ENCODE data around the gene SCEL.
"Not testable (repeated sequence)": the region's sequence is repeated elsewhere in the genome, so short reads cannot be mapped to it uniquely, and the experiment has no call there.

Gene SCEL

DNA sequence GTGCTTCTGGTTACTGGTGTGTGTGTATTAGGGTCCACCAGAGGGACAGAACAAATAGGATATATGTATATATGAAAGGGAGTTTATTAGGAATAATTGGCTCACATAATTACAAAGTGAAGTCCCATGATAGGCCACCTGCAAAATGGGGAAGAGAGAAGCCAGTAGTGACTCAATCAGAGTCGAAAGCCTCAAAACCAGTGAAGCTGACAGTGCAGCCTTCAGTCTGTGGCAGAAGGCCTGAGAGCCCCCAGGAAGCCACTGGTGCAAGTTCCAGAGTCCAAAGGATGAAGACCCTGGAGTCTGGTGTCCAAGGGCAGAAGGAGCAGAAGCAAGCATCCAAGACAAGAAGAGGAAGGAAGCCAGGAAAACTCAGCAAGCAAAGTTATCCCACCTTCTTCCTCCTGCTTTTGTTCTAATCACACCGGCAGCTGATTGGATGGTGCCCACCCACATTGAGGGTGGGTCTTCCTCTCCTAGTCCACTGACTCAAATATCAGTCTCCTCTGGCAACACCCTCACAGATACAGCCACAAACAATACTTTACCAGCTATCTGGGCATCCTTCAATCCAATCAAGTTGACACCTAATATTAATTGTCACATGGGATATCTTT, 21.7 kb upstream of the SCEL start:
- no peak overlapping the region for H3K4me3 ChIP-seq (ENCODE audit: control insufficient read depth in 1 of 7, extremely low read depth in 1 of 7, insufficient read depth in 4 of 7, low read depth in 2 of 7, low read length in 6 of 7)
- no peak overlapping the region for H3K27ac ChIP-seq (ENCODE audit: insufficient read depth in 1 of 2, low read depth in 1 of 2, low read length in 2 of 2, poor library complexity in 1 of 2, severe bottlenecking in 2 of 2)
- no peaks in the 10 kb centered on the region for H3K9me3 ChIP-seq (ENCODE audit: control extremely low read depth in 1 of 5, control insufficient read depth in 4 of 5, insufficient read depth in 2 of 5, low read depth in 1 of 5, low read length in 4 of 5)
- H3K27me3 ChIP-seq (replicated peaks in 2 of 5; ENCODE audit: control insufficient read depth in 4 of 5, insufficient read depth in 5 of 5, low read length in 4 of 5), result no peaks in the 10 kb centered on the region
- 95% methylated on average over 2 of the region's 2 CpGs for WGBS (ENCODE audit: insufficient coverage)
- ChIA-PET CTCF (no interaction called here), POLR2A (no interaction called here)
- DNase-seq, result no peak
- peaks cover 0 to 3% (median 2%) of the 10 kb centered on the region in 4 experiments for H3K4me1 ChIP-seq (ENCODE audit: control extremely low read depth in 1 of 4, control insufficient read depth in 4 of 4, insufficient read depth in 4 of 4, low read length in 3 of 4)
- no peaks in the 10 kb centered on the region for H3K36me3 ChIP-seq (ENCODE audit: control insufficient read depth in 4 of 4, insufficient read depth in 4 of 4, low read length in 3 of 4)

GRCh38 chr13:77514336-77514726, 21.2 kb upstream of the SCEL start:
- Histone ChIP-seq H3K27me3 (replicated peaks in 2 of 5; ENCODE audit: control insufficient read depth in 4 of 5, insufficient read depth in 5 of 5, low read length in 4 of 5) (no peaks in the 10 kb centered on the region), H3K36me3 (ENCODE audit: control insufficient read depth in 4 of 4, insufficient read depth in 4 of 4, low read length in 3 of 4) (no peaks in the 10 kb centered on the region), H3K4me1 (ENCODE audit: control extremely low read depth in 1 of 4, control insufficient read depth in 4 of 4, insufficient read depth in 4 of 4, low read length in 3 of 4) (peaks cover 0 to 1% (median 0%) of the 10 kb centered on the region in 4 experiments), H3K9me3 (ENCODE audit: control extremely low read depth in 1 of 5, control insufficient read depth in 4 of 5, insufficient read depth in 2 of 5, low read depth in 1 of 5, low read length in 4 of 5) (no peaks in the 10 kb centered on the region), H3K4me3 (ENCODE audit: control insufficient read depth in 1 of 7, extremely low read depth in 1 of 7, insufficient read depth in 4 of 7, low read depth in 2 of 7, low read length in 6 of 7) (no peak overlapping the region), H3K27ac (ENCODE audit: insufficient read depth in 1 of 2, low read depth in 1 of 2, low read length in 2 of 2, poor library complexity in 1 of 2, severe bottlenecking in 2 of 2) (no peak overlapping the region)
- DNase-seq, result no peak
- WGBS (ENCODE audit: insufficient coverage), result 0% methylated on average over 1 of the region's 1 CpG
- POLR2A ChIA-PET, result no interaction called here
- CTCF ChIA-PET, result no interaction called here

- no peaks in the 10 kb centered on the region for H3K4me1 ChIP-seq (ENCODE audit: control extremely low read depth in 1 of 4, control insufficient read depth in 4 of 4, insufficient read depth in 4 of 4, low read length in 3 of 4)
- CTCF ChIA-PET, result no interaction called here
Measured at GRCh38 chr13:77515785-77516184, 19.7 kb upstream of the SCEL start.

DNA sequence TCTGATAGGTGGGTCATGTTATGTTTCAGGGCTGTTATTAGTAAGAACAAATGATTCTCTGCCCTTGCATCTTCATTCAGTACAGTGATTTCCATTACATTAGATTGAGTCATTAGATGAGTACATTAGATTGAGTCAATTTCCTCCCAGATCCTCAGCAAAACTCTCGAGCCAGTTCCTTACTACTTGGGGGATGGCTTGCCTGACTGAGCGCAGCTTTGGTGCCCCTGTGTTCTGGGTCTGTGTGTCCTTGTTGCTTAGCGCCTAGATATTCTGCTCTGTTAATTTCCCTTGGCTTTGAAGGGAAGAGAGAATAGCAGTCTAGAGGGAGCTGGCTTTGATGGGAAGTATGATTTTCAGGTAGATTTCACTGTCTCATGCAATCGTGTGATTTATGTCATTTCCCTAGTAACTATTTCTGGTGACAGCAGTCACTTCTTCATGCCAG, 19.1 kb upstream of the SCEL start:
- POLR2A ChIA-PET, result no interaction called here
- H3K27ac ChIP-seq (ENCODE audit: insufficient read depth in 1 of 2, low read depth in 1 of 2, low read length in 2 of 2, poor library complexity in 1 of 2, severe bottlenecking in 2 of 2), result no peak overlapping the region
- no peak for DNase-seq
- H3K27me3 ChIP-seq (replicated peaks in 2 of 5; ENCODE audit: control insufficient read depth in 4 of 5, insufficient read depth in 5 of 5, low read length in 4 of 5), result no peaks in the 10 kb centered on the region
- H3K4me1 ChIP-seq (ENCODE audit: control extremely low read depth in 1 of 4, control insufficient read depth in 4 of 4, insufficient read depth in 4 of 4, low read length in 3 of 4), result no peaks in the 10 kb centered on the region
- CTCF ChIA-PET, result no interaction called here
- H3K36me3 ChIP-seq (ENCODE audit: control insufficient read depth in 4 of 4, insufficient read depth in 4 of 4, low read length in 3 of 4), result no peaks in the 10 kb centered on the region
- 100% methylated on average over 2 of the region's 4 CpGs for WGBS (ENCODE audit: insufficient coverage)
- H3K9me3 ChIP-seq (ENCODE audit: control extremely low read depth in 1 of 5, control insufficient read depth in 4 of 5, insufficient read depth in 2 of 5, low read depth in 1 of 5, low read length in 4 of 5), result no peaks in the 10 kb centered on the region
- no peak overlapping the region for H3K4me3 ChIP-seq (ENCODE audit: control insufficient read depth in 1 of 7, extremely low read depth in 1 of 7, insufficient read depth in 4 of 7, low read depth in 2 of 7, low read length in 6 of 7)

More at GRCh38 chr13:77515785-77516184, 19.7 kb upstream of the SCEL start:
- whole genome bisulfite sequencing (ENCODE audit: insufficient coverage), result 100% methylated on average over 1 of the region's 2 CpGs
- no peaks in the 10 kb centered on the region for H3K27me3 ChIP-seq (replicated peaks in 2 of 5; ENCODE audit: control insufficient read depth in 4 of 5, insufficient read depth in 5 of 5, low read length in 4 of 5)
- DNase-seq, result no peak
- POLR2A ChIA-PET, result no interaction called here
- H3K27ac ChIP-seq (ENCODE audit: insufficient read depth in 1 of 2, low read depth in 1 of 2, low read length in 2 of 2, poor library complexity in 1 of 2, severe bottlenecking in 2 of 2), result no peak overlapping the region
- no peaks in the 10 kb centered on the region for H3K36me3 ChIP-seq (ENCODE audit: control insufficient read depth in 4 of 4, insufficient read depth in 4 of 4, low read length in 3 of 4)
- no peaks in the 10 kb centered on the region for H3K9me3 ChIP-seq (ENCODE audit: control extremely low read depth in 1 of 5, control insufficient read depth in 4 of 5, insufficient read depth in 2 of 5, low read depth in 1 of 5, low read length in 4 of 5)
- no peak overlapping the region for H3K4me3 ChIP-seq (ENCODE audit: control insufficient read depth in 1 of 7, extremely low read depth in 1 of 7, insufficient read depth in 4 of 7, low read depth in 2 of 7, low read length in 6 of 7)

DNA sequence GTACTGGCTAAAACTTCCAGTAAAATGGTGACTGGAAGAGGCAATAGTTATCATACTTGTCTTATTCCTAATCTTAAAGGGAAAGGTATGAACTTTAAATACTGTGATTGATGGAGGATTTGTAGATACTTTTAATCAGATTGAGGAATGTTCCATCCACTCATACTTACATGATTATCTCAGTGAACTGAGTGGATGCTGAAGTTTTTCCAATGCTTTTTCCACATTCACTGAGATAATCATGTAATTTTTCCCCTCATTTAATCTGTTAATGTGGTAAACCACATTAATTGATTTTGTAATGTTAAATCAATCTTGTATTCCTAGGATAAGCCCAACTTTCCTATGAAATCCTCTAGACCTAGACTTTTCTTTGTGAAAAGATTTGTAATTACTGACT, 17.2 kb upstream of the SCEL start:
- no peak overlapping the region for H3K27ac ChIP-seq (ENCODE audit: insufficient read depth in 1 of 2, low read depth in 1 of 2, low read length in 2 of 2, poor library complexity in 1 of 2, severe bottlenecking in 2 of 2)
- DNase-seq, result no peak
- ChIA-PET POLR2A (no interaction called here), CTCF (no interaction called here)
- no peak overlapping the region for H3K4me3 ChIP-seq (ENCODE audit: control insufficient read depth in 1 of 7, extremely low read depth in 1 of 7, insufficient read depth in 4 of 7, low read depth in 2 of 7, low read length in 6 of 7)
- no peaks in the 10 kb centered on the region for H3K9me3 ChIP-seq (ENCODE audit: control extremely low read depth in 1 of 5, control insufficient read depth in 4 of 5, insufficient read depth in 2 of 5, low read depth in 1 of 5, low read length in 4 of 5)
- no peaks in the 10 kb centered on the region for H3K36me3 ChIP-seq (ENCODE audit: control insufficient read depth in 4 of 4, insufficient read depth in 4 of 4, low read length in 3 of 4)
- no peaks in the 10 kb centered on the region for H3K4me1 ChIP-seq (ENCODE audit: control extremely low read depth in 1 of 4, control insufficient read depth in 4 of 4, insufficient read depth in 4 of 4, low read length in 3 of 4)
- no peaks in the 10 kb centered on the region for H3K27me3 ChIP-seq (replicated peaks in 2 of 5; ENCODE audit: control insufficient read depth in 4 of 5, insufficient read depth in 5 of 5, low read length in 4 of 5)

- H3K27me3 ChIP-seq (replicated peaks in 2 of 5; ENCODE audit: control insufficient read depth in 4 of 5, insufficient read depth in 5 of 5, low read length in 4 of 5); H3K4me1 ChIP-seq (ENCODE audit: control extremely low read depth in 1 of 4, control insufficient read depth in 4 of 4, insufficient read depth in 4 of 4, low read length in 3 of 4); DNase-seq; H3K9me3 ChIP-seq (ENCODE audit: control extremely low read depth in 1 of 5, control insufficient read depth in 4 of 5, insufficient read depth in 2 of 5, low read depth in 1 of 5, low read length in 4 of 5); H3K27ac ChIP-seq (ENCODE audit: insufficient read depth in 1 of 2, low read depth in 1 of 2, low read length in 2 of 2, poor library complexity in 1 of 2, severe bottlenecking in 2 of 2); H3K4me3 ChIP-seq (ENCODE audit: control insufficient read depth in 1 of 7, extremely low read depth in 1 of 7, insufficient read depth in 4 of 7, low read depth in 2 of 7, low read length in 6 of 7); H3K36me3 ChIP-seq (ENCODE audit: control insufficient read depth in 4 of 4, insufficient read depth in 4 of 4, low read length in 3 of 4): not testable (repeated sequence)
- 86% methylated on average over 1 of the region's 1 CpG for WGBS (ENCODE audit: insufficient coverage)
- ChIA-PET CTCF (interaction anchor here (0.7 kb wide), 1 partner anchor 9 kb away, joined by 3 read pairs; no protein-coding TSS in a partner anchor), POLR2A (interaction anchor here (0.7 kb wide), 1 partner anchor 213 kb away, joined by 4 read pairs; no protein-coding TSS in a partner anchor)
Measured at GRCh38 chr13:77519396-77519795, 16.1 kb upstream of the SCEL start.

GRCh38 chr13:77519808-77520207, 15.7 kb upstream of the SCEL start:
- no peak for DNase-seq

More at GRCh38 chr13:77519808-77520207, 15.7 kb upstream of the SCEL start:
- Histone ChIP-seq H3K9me3 (ENCODE audit: control extremely low read depth in 1 of 5, control insufficient read depth in 4 of 5, insufficient read depth in 2 of 5, low read depth in 1 of 5, low read length in 4 of 5) (no peaks in the 10 kb centered on the region), H3K27me3 (replicated peaks in 2 of 5; ENCODE audit: control insufficient read depth in 4 of 5, insufficient read depth in 5 of 5, low read length in 4 of 5) (no peaks in the 10 kb centered on the region), H3K4me3 (ENCODE audit: control insufficient read depth in 1 of 7, extremely low read depth in 1 of 7, insufficient read depth in 4 of 7, low read depth in 2 of 7, low read length in 6 of 7) (no peak overlapping the region), H3K4me1 (ENCODE audit: control extremely low read depth in 1 of 4, control insufficient read depth in 4 of 4, insufficient read depth in 4 of 4, low read length in 3 of 4) (no peaks in the 10 kb centered on the region), H3K27ac (ENCODE audit: insufficient read depth in 1 of 2, low read depth in 1 of 2, low read length in 2 of 2, poor library complexity in 1 of 2, severe bottlenecking in 2 of 2) (no peak overlapping the region), H3K36me3 (ENCODE audit: control insufficient read depth in 4 of 4, insufficient read depth in 4 of 4, low read length in 3 of 4) (no peaks in the 10 kb centered on the region)
- no CpG with 5 or more reads among the region's 4 CpGs for WGBS (ENCODE audit: insufficient coverage)
- POLR2A ChIA-PET, result no interaction called here
- CTCF ChIA-PET, result no interaction called here
